ENCODE measurements around the gene ADAMTS19.

DNA sequence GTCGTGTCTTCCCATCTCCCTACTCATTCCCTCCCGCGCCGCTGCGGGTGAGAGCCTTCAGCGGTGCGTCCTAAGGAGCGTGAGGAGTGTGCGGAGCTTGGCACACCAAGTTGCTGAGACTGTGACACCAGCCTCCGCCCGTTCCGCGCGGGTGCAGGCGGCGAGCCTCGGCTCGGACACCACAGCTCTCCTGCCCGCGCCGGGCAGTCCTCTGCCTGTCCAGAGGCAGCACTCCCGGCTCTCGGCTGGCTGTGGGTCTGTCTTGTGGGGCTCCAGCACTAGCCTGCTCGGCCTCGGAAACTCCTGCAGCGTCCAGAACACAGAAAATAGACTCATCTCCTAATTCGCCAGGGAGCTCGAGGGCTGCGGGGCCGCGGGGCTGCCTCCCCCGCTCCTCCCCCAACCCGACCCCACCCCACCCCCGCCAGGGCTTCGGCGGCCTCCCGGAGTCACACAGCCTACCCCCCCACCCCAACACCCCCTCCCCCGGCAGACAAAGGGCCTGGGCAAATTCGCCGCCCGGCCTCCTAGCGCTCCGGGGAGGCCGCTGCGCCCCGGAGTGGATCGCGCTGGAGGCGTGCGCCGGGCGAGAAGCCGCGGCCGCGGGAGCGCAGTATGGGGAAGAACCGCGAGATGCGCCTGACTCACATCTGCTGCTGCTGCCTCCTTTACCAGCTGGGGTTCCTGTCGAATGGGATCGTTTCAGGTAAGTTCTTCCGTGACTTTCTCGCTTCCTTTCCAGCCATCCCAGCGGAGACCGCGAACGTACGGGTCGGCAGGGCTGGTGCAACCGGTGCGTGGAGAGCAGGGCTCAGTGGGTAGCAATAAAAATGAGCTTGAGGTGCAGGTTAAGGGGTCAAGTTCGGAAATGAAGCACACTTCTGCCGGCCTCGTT lies at the start of gene ADAMTS19:
- TF ChIP-seq POLR2A (IDR thresholded peaks at IDR 0.05), result no peak
- TF ChIP-seq, protein P1, sequence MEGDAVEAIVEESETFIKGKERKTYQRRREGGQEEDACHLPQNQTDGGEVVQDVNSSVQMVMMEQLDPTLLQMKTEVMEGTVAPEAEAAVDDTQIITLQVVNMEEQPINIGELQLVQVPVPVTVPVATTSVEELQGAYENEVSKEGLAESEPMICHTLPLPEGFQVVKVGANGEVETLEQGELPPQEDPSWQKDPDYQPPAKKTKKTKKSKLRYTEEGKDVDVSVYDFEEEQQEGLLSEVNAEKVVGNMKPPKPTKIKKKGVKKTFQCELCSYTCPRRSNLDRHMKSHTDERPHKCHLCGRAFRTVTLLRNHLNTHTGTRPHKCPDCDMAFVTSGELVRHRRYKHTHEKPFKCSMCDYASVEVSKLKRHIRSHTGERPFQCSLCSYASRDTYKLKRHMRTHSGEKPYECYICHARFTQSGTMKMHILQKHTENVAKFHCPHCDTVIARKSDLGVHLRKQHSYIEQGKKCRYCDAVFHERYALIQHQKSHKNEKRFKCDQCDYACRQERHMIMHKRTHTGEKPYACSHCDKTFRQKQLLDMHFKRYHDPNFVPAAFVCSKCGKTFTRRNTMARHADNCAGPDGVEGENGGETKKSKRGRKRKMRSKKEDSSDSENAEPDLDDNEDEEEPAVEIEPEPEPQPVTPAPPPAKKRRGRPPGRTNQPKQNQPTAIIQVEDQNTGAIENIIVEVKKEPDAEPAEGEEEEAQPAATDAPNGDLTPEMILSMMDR (IDR thresholded peaks at IDR 0.05), result no peak
